ENCODE measurements around the gene PARD3B. TPM values are rescaled to one million over a fixed set of nuclear protein-coding genes. Genes with fewer than 3 reads are reported as not detected.

Gene PARD3B
- total and polyA plus RNA-seq, 5 donors from 2014 or later, result 0.03 to 0.68 (median 0.08) TPM; not detected in 1

DNA sequence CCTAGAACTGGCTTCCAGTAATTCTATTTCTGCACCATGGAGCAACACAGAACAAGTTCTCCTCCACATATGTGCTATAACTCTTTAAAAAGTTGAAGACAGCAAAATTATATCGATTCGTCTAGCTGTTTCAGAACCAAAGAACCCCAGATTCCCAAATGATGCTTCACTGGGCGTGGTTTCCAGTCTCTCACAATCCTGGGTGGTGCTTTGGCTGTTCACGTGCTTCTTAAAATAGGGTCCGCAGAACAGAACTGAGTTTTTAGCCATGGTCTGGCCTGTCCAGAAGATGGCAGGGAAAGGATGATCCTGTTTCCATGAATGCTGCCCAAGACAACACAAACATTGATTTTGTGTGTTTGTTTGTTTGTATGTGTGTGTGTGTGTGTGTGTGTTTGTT, 37.6 kb upstream of the PARD3B start:
- Histone ChIP-seq H3K27ac (ENCODE audit: insufficient read depth, low read length, poor library complexity, severe bottlenecking) (no peak overlapping the region), H3K36me3 (ENCODE audit: control insufficient read depth, insufficient read depth, low read length) (no peaks in the 10 kb centered on the region), H3K4me3 (ENCODE audit: low read depth, low read length) (no peak overlapping the region), H3K4me1 (ENCODE audit: control insufficient read depth, insufficient read depth, low read length, poor library complexity, severe bottlenecking) (no peaks in the 10 kb centered on the region), H3K27me3 (ENCODE audit: control insufficient read depth, insufficient read depth, low read length) (no peaks in the 10 kb centered on the region), H3K9me3 (ENCODE audit: control insufficient read depth in 2 of 2, low read length in 2 of 2) (no peaks in the 10 kb centered on the region)
- Mint-ChIP-seq H3K27me3 (no peaks in the 10 kb centered on the region), H3K27ac (no peak overlapping the region), H3K4me1 (no peaks in the 10 kb centered on the region), H3K4me3 (no peak overlapping the region), H3K36me3 (no peaks in the 10 kb centered on the region), H3K9me3 (no peaks in the 10 kb centered on the region)
- no peak for ATAC-seq (ENCODE audit: low read depth in 2 of 2)
- DNase-seq, result no peak

DNA sequence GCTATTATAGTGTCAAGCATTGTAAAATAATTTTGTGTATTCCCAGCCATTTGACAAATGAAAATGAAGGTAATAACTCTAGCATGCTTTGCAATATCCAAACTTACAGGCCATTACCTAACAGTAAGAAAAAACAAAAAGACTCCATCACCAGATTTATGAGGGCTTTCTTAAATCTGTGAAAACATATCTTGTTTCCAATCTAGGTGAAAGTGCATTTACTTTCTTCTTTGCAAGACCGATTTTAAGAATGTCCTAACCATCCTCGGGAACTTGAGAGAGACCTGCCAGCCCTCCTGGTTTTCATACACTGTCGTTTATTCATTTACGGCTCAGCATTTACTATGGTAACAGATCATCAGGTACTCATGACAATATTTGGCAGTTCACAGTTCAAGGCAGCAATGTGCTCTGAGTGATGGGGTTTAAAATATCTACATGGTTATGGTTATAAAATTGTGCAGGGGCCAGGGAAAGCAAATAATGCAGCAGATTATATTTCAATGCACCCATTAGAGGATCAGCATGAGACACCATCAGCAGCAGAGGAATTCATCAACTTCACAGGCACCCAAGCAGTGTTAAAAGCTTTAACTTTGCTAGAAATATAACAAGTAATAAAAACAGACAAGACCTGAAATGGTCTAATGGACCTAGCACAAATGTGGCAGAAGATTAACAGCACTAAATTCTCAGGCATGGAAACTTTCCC, 34.4 kb upstream of the PARD3B start:
- H3K9me3 Mint-ChIP-seq, result peaks cover 0 to 3% (median 0%) of the 10 kb centered on the region in 7 donors
- no peaks in the 10 kb centered on the region for H3K4me1 Mint-ChIP-seq
- Histone ChIP-seq H3K4me1 (ENCODE audit: control insufficient read depth, insufficient read depth, low read length, poor library complexity, severe bottlenecking) (no peaks in the 10 kb centered on the region), H3K36me3 (ENCODE audit: control insufficient read depth, insufficient read depth, low read length) (no peaks in the 10 kb centered on the region), H3K27ac (ENCODE audit: insufficient read depth, low read length, poor library complexity, severe bottlenecking) (no peak overlapping the region), H3K4me3 (ENCODE audit: low read depth, low read length) (no peak overlapping the region), H3K9me3 (ENCODE audit: control insufficient read depth in 2 of 2, low read length in 2 of 2) (no peaks in the 10 kb centered on the region), H3K27me3 (ENCODE audit: control insufficient read depth, insufficient read depth, low read length) (no peaks in the 10 kb centered on the region)
- H3K4me3 Mint-ChIP-seq, result no peak overlapping the region
- H3K36me3 Mint-ChIP-seq, result no peaks in the 10 kb centered on the region
- ATAC-seq (ENCODE audit: low read depth in 2 of 2) (no peak), DNase-seq (no peak)
- no peak overlapping the region for H3K27ac Mint-ChIP-seq
- H3K27me3 Mint-ChIP-seq, result no peaks in the 10 kb centered on the region

DNA sequence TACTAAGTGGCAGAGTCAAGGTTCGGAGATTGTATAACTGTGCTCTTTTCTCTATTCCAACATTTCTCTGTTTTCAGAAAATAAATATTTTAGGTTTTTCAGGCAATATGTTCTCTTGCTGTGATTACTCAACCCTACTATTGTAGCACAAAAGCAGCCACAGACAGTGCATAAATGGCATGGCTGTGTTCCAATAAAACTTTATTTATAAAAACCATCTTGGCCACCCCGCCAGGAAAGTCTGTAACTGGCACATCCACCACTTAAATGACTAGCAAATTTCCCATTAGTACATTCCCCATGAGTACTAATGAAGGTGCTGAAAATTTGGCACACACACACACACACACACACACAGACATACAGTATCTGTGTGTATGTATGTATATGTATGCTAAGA, 30.8 kb upstream of the PARD3B start:
- peaks cover 0 to 5% (median 0%) of the 10 kb centered on the region in 7 donors for H3K9me3 Mint-ChIP-seq
- DNase-seq (no peak), ATAC-seq (ENCODE audit: low read depth in 2 of 2) (no peak)
- no peaks in the 10 kb centered on the region for H3K27me3 ChIP-seq (ENCODE audit: control insufficient read depth, insufficient read depth, low read length)
- H3K27ac Mint-ChIP-seq, result no peak overlapping the region
- H3K36me3 ChIP-seq (ENCODE audit: control insufficient read depth, insufficient read depth, low read length), result no peaks in the 10 kb centered on the region
- H3K27me3 Mint-ChIP-seq, result no peaks in the 10 kb centered on the region
- H3K4me3 Mint-ChIP-seq, result no peak overlapping the region
- H3K27ac ChIP-seq (ENCODE audit: insufficient read depth, low read length, poor library complexity, severe bottlenecking), result no peak overlapping the region
- H3K4me3 ChIP-seq (ENCODE audit: low read depth, low read length), result no peak overlapping the region
- no peaks in the 10 kb centered on the region for H3K4me1 Mint-ChIP-seq
- H3K4me1 ChIP-seq (ENCODE audit: control insufficient read depth, insufficient read depth, low read length, poor library complexity, severe bottlenecking), result no peaks in the 10 kb centered on the region
- no peaks in the 10 kb centered on the region for H3K36me3 Mint-ChIP-seq
- no peaks in the 10 kb centered on the region for H3K9me3 ChIP-seq (ENCODE audit: control insufficient read depth in 2 of 2, low read length in 2 of 2)

DNA sequence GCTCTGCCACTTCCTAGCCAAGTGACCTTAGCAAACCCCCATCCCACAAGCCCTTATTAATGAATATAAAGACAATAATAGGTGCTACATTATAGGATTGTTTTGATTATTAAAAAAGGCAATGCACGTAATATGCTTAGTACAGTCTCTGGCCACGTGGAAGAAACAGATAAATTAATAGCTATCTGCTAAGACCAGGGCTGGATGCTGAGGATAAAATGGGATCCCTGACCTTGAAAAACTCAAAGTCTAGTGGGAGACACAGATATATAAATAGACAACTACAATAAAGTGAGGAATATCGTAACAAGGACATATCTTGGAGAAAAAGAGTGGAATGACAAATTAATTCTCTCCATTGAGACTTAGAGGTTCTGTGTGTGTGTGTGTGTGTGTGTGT, 29.9 kb upstream of the PARD3B start:
- H3K4me1 ChIP-seq (ENCODE audit: control insufficient read depth, insufficient read depth, low read length, poor library complexity, severe bottlenecking), result no peaks in the 10 kb centered on the region
- H3K4me1 Mint-ChIP-seq, result no peaks in the 10 kb centered on the region
- H3K4me3 Mint-ChIP-seq, result no peak overlapping the region
- H3K36me3 ChIP-seq (ENCODE audit: control insufficient read depth, insufficient read depth, low read length), result no peaks in the 10 kb centered on the region
- no peak overlapping the region for H3K27ac Mint-ChIP-seq
- no peaks in the 10 kb centered on the region for H3K27me3 ChIP-seq (ENCODE audit: control insufficient read depth, insufficient read depth, low read length)
- no peak overlapping the region for H3K27ac ChIP-seq (ENCODE audit: insufficient read depth, low read length, poor library complexity, severe bottlenecking)
- ATAC-seq (ENCODE audit: low read depth in 2 of 2), result no peak
- peaks cover 4% of the 10 kb centered on the region for H3K27me3 Mint-ChIP-seq
- no peaks in the 10 kb centered on the region for H3K9me3 ChIP-seq (ENCODE audit: control insufficient read depth in 2 of 2, low read length in 2 of 2)
- H3K4me3 ChIP-seq (ENCODE audit: low read depth, low read length), result no peak overlapping the region
- no peak for DNase-seq
- peaks cover 0 to 5% (median 0%) of the 10 kb centered on the region in 7 donors for H3K9me3 Mint-ChIP-seq
- no peaks in the 10 kb centered on the region for H3K36me3 Mint-ChIP-seq

DNA sequence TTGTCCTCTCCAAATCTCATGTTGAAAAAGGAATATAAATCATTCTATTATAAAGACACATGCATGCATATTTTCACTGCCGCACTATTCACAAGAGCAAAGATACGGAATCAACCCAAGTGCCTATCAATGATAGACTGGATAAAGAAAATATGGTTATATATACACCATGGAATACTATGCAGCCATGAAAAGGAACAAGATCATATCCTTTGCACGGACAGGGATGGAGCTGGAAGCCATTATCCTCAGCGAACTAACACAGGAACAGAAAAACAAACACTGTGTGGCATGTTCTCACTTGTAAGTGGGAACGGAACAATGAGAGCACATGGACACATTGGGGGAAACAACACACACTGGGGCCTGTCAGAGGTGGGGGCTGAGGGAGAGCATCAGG, 28.1 kb upstream of the PARD3B start:
- no peaks in the 10 kb centered on the region for H3K27me3 ChIP-seq (ENCODE audit: control insufficient read depth, insufficient read depth, low read length)
- DNase-seq (no peak), ATAC-seq (ENCODE audit: low read depth in 2 of 2) (no peak)
- Mint-ChIP-seq H3K9me3 (peaks cover 0 to 5% (median 0%) of the 10 kb centered on the region in 7 donors), H3K4me3 (no peak overlapping the region), H3K36me3 (no peaks in the 10 kb centered on the region), H3K27ac (no peak overlapping the region), H3K4me1 (no peaks in the 10 kb centered on the region), H3K27me3 (peaks cover 5% of the 10 kb centered on the region)
- no peaks in the 10 kb centered on the region for H3K9me3 ChIP-seq (ENCODE audit: control insufficient read depth in 2 of 2, low read length in 2 of 2)
- H3K27ac ChIP-seq (ENCODE audit: insufficient read depth, low read length, poor library complexity, severe bottlenecking), result no peak overlapping the region
- no peak overlapping the region for H3K4me3 ChIP-seq (ENCODE audit: low read depth, low read length)
- H3K36me3 ChIP-seq (ENCODE audit: control insufficient read depth, insufficient read depth, low read length), result no peaks in the 10 kb centered on the region
- H3K4me1 ChIP-seq (ENCODE audit: control insufficient read depth, insufficient read depth, low read length, poor library complexity, severe bottlenecking), result no peaks in the 10 kb centered on the region

DNA sequence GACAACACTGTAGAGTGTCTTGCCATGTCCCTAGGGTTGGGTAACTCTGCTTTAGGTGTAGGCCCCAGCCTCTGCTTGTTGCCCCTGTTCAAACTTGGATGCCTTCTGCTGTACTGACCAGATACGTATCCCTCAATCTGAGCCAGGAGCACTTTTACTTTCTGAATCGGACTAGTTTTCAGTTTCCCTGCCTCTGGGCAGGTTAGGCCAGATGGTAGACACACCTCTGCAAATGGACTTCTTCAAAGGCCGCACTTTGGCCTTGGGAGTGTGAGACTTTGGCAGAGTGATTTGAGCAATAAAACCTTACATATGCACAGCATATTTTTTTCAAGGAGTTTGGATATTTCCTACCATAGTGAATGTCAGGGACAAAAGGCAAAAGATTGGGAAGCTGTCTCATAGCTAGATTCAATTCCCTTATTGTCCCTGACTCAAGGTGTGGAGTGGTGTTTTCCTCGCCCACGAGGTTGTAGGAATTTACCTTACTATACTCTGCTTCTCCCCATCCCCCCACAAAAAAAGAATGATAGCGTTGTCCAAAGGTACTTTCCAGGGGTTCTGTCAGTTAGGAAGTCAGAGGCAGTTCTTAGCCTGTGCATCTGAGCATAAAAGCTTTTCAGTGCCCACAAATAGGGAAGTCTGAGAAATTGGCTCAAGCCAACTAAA, 15.3 kb upstream of the PARD3B start:
- Histone ChIP-seq H3K9me3 (ENCODE audit: control insufficient read depth in 2 of 2, low read length in 2 of 2) (no peaks in the 10 kb centered on the region), H3K4me1 (ENCODE audit: control insufficient read depth, insufficient read depth, low read length, poor library complexity, severe bottlenecking) (no peaks in the 10 kb centered on the region), H3K36me3 (ENCODE audit: control insufficient read depth, insufficient read depth, low read length) (no peaks in the 10 kb centered on the region), H3K4me3 (ENCODE audit: low read depth, low read length) (no peak overlapping the region), H3K27me3 (ENCODE audit: control insufficient read depth, insufficient read depth, low read length) (no peaks in the 10 kb centered on the region), H3K27ac (ENCODE audit: insufficient read depth, low read length, poor library complexity, severe bottlenecking) (no peak overlapping the region)
- H3K27ac Mint-ChIP-seq, result no peak overlapping the region
- H3K36me3 Mint-ChIP-seq, result no peaks in the 10 kb centered on the region
- ATAC-seq (ENCODE audit: low read depth in 2 of 2) (no peak), DNase-seq (no peak)
- H3K27me3 Mint-ChIP-seq, result no peaks in the 10 kb centered on the region
- H3K4me1 Mint-ChIP-seq, result no peaks in the 10 kb centered on the region
- peaks cover 0 to 2% (median 0%) of the 10 kb centered on the region in 7 donors for H3K9me3 Mint-ChIP-seq
- no peak overlapping the region for H3K4me3 Mint-ChIP-seq

DNA sequence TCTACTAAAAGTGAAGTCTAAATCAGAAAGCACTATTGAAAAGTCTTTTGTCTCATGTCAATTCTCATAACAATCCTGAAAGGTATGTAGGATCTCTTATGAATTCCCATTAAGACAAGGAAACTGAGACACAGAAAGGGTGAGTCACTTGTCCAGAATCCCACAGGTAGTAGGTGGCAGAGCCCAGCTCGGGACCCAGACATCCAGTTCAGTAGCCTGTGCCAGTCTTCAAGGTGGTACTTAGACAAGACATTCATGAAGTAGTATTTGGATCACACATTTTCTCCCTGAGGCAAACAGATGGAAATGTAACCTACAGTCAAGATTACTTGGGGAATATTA, 14.8 kb upstream of the PARD3B start:
- H3K27ac ChIP-seq (ENCODE audit: insufficient read depth, low read length, poor library complexity, severe bottlenecking), result no peak overlapping the region
- Mint-ChIP-seq H3K27me3 (no peaks in the 10 kb centered on the region), H3K4me3 (no peak overlapping the region), H3K4me1 (no peaks in the 10 kb centered on the region), H3K9me3 (peaks cover 0 to 2% (median 0%) of the 10 kb centered on the region in 7 donors), H3K27ac (no peak overlapping the region), H3K36me3 (no peaks in the 10 kb centered on the region)
- no peaks in the 10 kb centered on the region for H3K36me3 ChIP-seq (ENCODE audit: control insufficient read depth, insufficient read depth, low read length)
- no peaks in the 10 kb centered on the region for H3K9me3 ChIP-seq (ENCODE audit: control insufficient read depth in 2 of 2, low read length in 2 of 2)
- ATAC-seq (ENCODE audit: low read depth in 2 of 2), result no peak
- H3K27me3 ChIP-seq (ENCODE audit: control insufficient read depth, insufficient read depth, low read length), result no peaks in the 10 kb centered on the region
- DNase-seq, result no peak
- no peak overlapping the region for H3K4me3 ChIP-seq (ENCODE audit: low read depth, low read length)
- no peaks in the 10 kb centered on the region for H3K4me1 ChIP-seq (ENCODE audit: control insufficient read depth, insufficient read depth, low read length, poor library complexity, severe bottlenecking)

All from CD4-positive, CD25-positive, alpha-beta regulatory T cell (primary cell).